Osteoblast (primary cell): ENCODE data around the gene NCOA1. TPM values are rescaled to one million over a fixed set of nuclear protein-coding genes. Genes with fewer than 3 reads are reported as not detected.

Experiments
- DNase-seq: peaks from one replicate; pipeline ENCODE4 v3.0.0; 2011; ENCODE audit warnings: low spot score, mixed read lengths; ENCODE audit not compliant: insufficient read length; ENCODE audit errors: missing footprints
- H2AFZ ChIP-seq: 2 replicates; pipeline ENCODE4 v1.6.0; 2011; ENCODE audit warnings: mild to moderate bottlenecking, low read length
- H3K27ac ChIP-seq: 2 replicates; pipeline ENCODE4 v1.5.1; 2011; ENCODE audit warnings: mild to moderate bottlenecking, low read depth, low read length, moderate library complexity
- H3K27me3 ChIP-seq: 2 replicates; pipeline ENCODE4 v1.6.0; 2012; ENCODE audit warnings: mild to moderate bottlenecking, control low read depth, inconsistent platforms, low read length, moderate library complexity; ENCODE audit not compliant: insufficient read depth
- H3K36me3 ChIP-seq: 2 replicates; pipeline ENCODE4 v1.5.1; 2011; ENCODE audit warnings: mild to moderate bottlenecking, low read length, control low read depth, moderate library complexity; ENCODE audit not compliant: insufficient read depth
- H3K4me1 ChIP-seq: 2 replicates; pipeline ENCODE4 v1.5.1; 2011; ENCODE audit warnings: mild to moderate bottlenecking, low read length, control low read depth, moderate library complexity; ENCODE audit not compliant: insufficient read depth
- H3K4me2 ChIP-seq: 2 replicates; pipeline ENCODE4 v1.6.0; 2011; ENCODE audit warnings: mild to moderate bottlenecking, low read length; ENCODE audit not compliant: insufficient read depth
- H3K4me3 ChIP-seq: fragments of 200-600 bp; sonication (generic); 3 replicates; pipeline ENCODE4 v1.5.1; 2012; ENCODE audit warnings: mild to moderate bottlenecking, low read length, inconsistent platforms; ENCODE audit not compliant: insufficient read depth
- H3K79me2 ChIP-seq: 2 replicates; pipeline ENCODE4 v1.6.0; 2012; ENCODE audit warnings: mild to moderate bottlenecking, low read length, control low read depth, inconsistent platforms; ENCODE audit not compliant: insufficient read depth
- H3K9me3 ChIP-seq: 2 replicates; pipeline ENCODE4 v1.5.1; 2011; ENCODE audit warnings: low read depth, low read length, control low read depth
- H4K20me1 ChIP-seq: 2 replicates; pipeline ENCODE4 v1.6.0; 2012; ENCODE audit warnings: mild to moderate bottlenecking, low read length, control low read depth; ENCODE audit not compliant: insufficient read depth
- total RNA-seq: library from RNA; depleted of rRNA; stranded (reverse); fragments of >200 nt; gene quantifications from 2 replicates; pipeline ENCODE4 v1.2.3, GENCODE V29; 2012
- TF ChIP-seq, protein P1 (sequence below): IDR thresholded peaks from 2 replicates; pipeline ENCODE4 v1.5.1; 2011; ENCODE audit warnings: mild to moderate bottlenecking, low read depth, low read length, moderate library complexity; ENCODE audit errors: extremely low read depth

The NCOA1 gene
- total RNA-seq, 1 donor, result 23.2 TPM

DNA sequence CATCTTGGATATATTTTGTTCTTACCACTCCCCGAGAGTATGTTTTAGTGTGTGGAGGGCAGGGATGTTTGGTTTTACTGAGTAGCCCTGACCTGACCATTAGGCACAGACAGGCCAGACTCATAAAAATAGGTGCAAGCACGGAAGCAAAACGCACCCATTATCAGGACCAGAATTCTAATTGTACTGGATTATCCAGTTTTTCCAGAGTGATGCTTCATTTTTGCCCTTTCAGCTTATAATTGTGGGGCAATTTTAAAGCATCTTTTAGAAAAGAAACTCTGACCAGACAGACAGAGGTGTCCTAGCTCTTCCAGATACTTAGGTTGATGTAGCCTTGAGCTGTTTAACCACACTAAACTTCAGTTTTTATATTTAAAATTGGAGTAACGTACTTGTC lies 4.4 kb downstream of the NCOA1 start:
- DNase-seq, result no peak
- Histone ChIP-seq H3K4me3 (no peak overlapping the region), H3K4me2 (no peak overlapping the region), H3K36me3 (no peaks in the 10 kb centered on the region), H3K27me3 (peaks cover 8% of the 10 kb centered on the region), H3K9me3 (no peaks in the 10 kb centered on the region), H4K20me1 (peaks cover 30% of the 10 kb centered on the region), H3K4me1 (peaks cover 6% of the 10 kb centered on the region), H3K79me2 (peaks cover 48% of the 10 kb centered on the region), H2AFZ (no peak overlapping the region), H3K27ac (no peak overlapping the region)
- TF ChIP-seq, protein P1, sequence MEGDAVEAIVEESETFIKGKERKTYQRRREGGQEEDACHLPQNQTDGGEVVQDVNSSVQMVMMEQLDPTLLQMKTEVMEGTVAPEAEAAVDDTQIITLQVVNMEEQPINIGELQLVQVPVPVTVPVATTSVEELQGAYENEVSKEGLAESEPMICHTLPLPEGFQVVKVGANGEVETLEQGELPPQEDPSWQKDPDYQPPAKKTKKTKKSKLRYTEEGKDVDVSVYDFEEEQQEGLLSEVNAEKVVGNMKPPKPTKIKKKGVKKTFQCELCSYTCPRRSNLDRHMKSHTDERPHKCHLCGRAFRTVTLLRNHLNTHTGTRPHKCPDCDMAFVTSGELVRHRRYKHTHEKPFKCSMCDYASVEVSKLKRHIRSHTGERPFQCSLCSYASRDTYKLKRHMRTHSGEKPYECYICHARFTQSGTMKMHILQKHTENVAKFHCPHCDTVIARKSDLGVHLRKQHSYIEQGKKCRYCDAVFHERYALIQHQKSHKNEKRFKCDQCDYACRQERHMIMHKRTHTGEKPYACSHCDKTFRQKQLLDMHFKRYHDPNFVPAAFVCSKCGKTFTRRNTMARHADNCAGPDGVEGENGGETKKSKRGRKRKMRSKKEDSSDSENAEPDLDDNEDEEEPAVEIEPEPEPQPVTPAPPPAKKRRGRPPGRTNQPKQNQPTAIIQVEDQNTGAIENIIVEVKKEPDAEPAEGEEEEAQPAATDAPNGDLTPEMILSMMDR, result no peak

DNA sequence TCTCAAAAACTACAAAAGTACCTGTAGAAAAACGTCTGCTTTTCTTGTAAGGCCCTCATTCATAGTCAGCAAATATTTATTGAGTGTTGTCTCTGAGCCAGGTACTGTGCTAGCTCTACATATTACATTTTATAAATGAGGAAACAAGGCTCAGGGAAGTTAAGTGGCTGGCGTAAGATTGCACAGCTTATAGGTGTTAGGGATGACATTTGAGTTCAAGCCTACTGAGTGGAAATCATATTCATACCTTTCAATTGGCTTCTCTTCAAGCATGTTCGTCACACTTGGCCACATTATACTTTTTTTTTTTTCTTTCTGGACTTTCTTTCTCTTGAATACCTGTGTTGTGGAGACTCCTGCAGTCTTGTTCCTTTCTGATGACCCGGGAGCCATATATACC lies 5.9 kb downstream of the NCOA1 start:
- Histone ChIP-seq H3K4me2 (no peak overlapping the region), H3K79me2 (peaks cover 55% of the 10 kb centered on the region), H3K9me3 (no peaks in the 10 kb centered on the region), H3K4me3 (no peak overlapping the region), H2AFZ (no peak overlapping the region), H3K27me3 (peaks cover 7% of the 10 kb centered on the region), H3K4me1 (peaks cover 5% of the 10 kb centered on the region), H3K36me3 (no peaks in the 10 kb centered on the region), H4K20me1 (peaks cover 37% of the 10 kb centered on the region), H3K27ac (no peak overlapping the region)
- TF ChIP-seq, protein P1, result no peak
- no peak for DNase-seq

DNA sequence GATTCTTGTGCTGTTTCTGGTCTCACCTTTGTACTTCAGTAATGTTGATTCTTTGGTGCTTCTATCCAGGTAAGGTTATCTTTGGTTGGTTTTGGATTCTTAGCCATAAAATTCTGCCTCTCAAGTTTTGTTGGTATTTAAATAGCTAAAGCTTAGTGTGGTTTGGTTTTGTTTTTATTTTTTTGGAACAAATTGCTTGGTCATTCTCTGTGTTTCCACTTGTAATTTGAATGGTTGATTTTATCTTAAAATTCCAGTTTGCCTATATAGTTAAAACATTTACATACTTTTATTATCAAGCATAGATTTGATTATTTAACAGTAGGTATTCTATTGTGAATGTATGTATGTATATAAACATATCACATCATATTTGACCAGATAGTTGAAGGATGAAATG lies 6.6 kb downstream of the NCOA1 start:
- DNase-seq, result no peak
- no peak overlapping the region for H3K27ac ChIP-seq
- H3K9me3 ChIP-seq, result no peaks in the 10 kb centered on the region
- H3K79me2 ChIP-seq, result peaks cover 51% of the 10 kb centered on the region
- peaks cover 32% of the 10 kb centered on the region for H4K20me1 ChIP-seq
- TF ChIP-seq, protein P1, result no peak
- peaks cover under 1% of the 10 kb centered on the region for H3K4me1 ChIP-seq
- H2AFZ ChIP-seq, result no peak overlapping the region
- no peak overlapping the region for H3K4me3 ChIP-seq
- H3K27me3 ChIP-seq, result no peaks in the 10 kb centered on the region
- no peaks in the 10 kb centered on the region for H3K36me3 ChIP-seq
- H3K4me2 ChIP-seq, result no peak overlapping the region

DNA sequence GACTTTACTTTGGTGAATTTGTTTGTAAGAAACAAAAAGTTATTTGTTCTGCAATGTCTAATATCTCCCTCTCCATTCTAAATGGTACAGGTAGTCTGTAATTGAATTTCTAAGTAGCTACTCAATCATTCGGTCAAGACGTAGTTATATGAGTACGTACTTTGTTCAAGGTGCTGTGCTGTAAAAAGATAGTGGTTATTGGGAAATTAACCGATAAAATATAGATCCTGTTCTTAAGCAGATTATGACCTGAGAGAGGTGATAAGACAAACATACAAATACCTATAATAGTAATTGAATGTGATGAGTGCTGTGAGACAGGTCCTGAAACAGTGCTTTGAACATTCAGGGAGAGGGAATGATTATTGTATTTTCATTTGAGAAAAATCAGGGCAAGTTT lies 7.1 kb downstream of the NCOA1 start:
- no peak overlapping the region for H2AFZ ChIP-seq
- TF ChIP-seq, protein P1, result no peak
- peaks cover 52% of the 10 kb centered on the region for H3K79me2 ChIP-seq
- no peaks in the 10 kb centered on the region for H3K9me3 ChIP-seq
- peaks cover 30% of the 10 kb centered on the region for H4K20me1 ChIP-seq
- no peak for DNase-seq
- H3K36me3 ChIP-seq, result no peaks in the 10 kb centered on the region
- H3K4me3 ChIP-seq, result no peak overlapping the region
- no peaks in the 10 kb centered on the region for H3K4me1 ChIP-seq
- no peak overlapping the region for H3K4me2 ChIP-seq
- H3K27me3 ChIP-seq, result no peaks in the 10 kb centered on the region
- no peak overlapping the region for H3K27ac ChIP-seq
